ENCODE data around the gene C12orf43. TPM values are rescaled to one million over a fixed set of nuclear protein-coding genes. Genes with fewer than 3 reads are reported as not detected.

The C12orf43 gene
- total RNA-seq, 2 donors from 2014 or later = 21.4 to 26.8 TPM

- H3K4me1 ChIP-seq (ENCODE audit: control insufficient read depth, insufficient read depth, low read length) = no peaks in the 10 kb centered on the region
- 81 to 85% methylated on average over 6 to 13 of the region's 13 CpGs for WGBS, 2 experiments (ENCODE audit: insufficient coverage in 1 of 2, insufficient read length in 1 of 2)
- no peak for TF ChIP-seq CTCF (conservative IDR thresholded peaks at IDR 0.05)
- Mint-ChIP-seq H3K4me1 (peaks cover 31% of the 10 kb centered on the region), H3K36me3 (ENCODE audit: low read depth) (peaks cover 3% of the 10 kb centered on the region), H3K9me3 (no peaks in the 10 kb centered on the region), H3K27ac (peak overlapping the region; percentile 60), H3K4me3 (peak overlapping the region; percentile 47), H3K27me3 (ENCODE audit: insufficient read depth) (no peaks in the 10 kb centered on the region)
- no peak overlapping the region for H3K27ac ChIP-seq (ENCODE audit: low read depth, low read length)
- no peak overlapping the region for H3K4me3 ChIP-seq (ENCODE audit: low read length)
- DNase-seq = no peak
- no peaks in the 10 kb centered on the region for H3K27me3 ChIP-seq (ENCODE audit: control insufficient read depth, insufficient read depth, low read length, poor library complexity, severe bottlenecking)
- H3K9ac ChIP-seq (ENCODE audit: extremely low read depth, low read length, poor library complexity, severe bottlenecking) = no peak overlapping the region
- no peaks in the 10 kb centered on the region for H3K9me3 ChIP-seq (ENCODE audit: control insufficient read depth, low read length)
- no peaks in the 10 kb centered on the region for H3K36me3 ChIP-seq (ENCODE audit: control insufficient read depth, insufficient read depth, low read length)
Observed at GRCh38 chr12:120980800-120981368, 35.4 kb downstream of the C12orf43 start.

- Mint-ChIP-seq H3K27me3 (ENCODE audit: insufficient read depth) (no peaks in the 10 kb centered on the region), H3K4me3 (peak overlapping the region; percentile 47), H3K27ac (peak overlapping the region; percentile 60), H3K9me3 (no peaks in the 10 kb centered on the region), H3K36me3 (ENCODE audit: low read depth) (peaks cover 3% of the 10 kb centered on the region), H3K4me1 (peaks cover 31% of the 10 kb centered on the region)
- Histone ChIP-seq H3K9ac (ENCODE audit: extremely low read depth, low read length, poor library complexity, severe bottlenecking) (no peak overlapping the region), H3K27ac (ENCODE audit: low read depth, low read length) (no peak overlapping the region), H3K27me3 (ENCODE audit: control insufficient read depth, insufficient read depth, low read length, poor library complexity, severe bottlenecking) (no peaks in the 10 kb centered on the region), H3K36me3 (ENCODE audit: control insufficient read depth, insufficient read depth, low read length) (no peaks in the 10 kb centered on the region), H3K9me3 (ENCODE audit: control insufficient read depth, low read length) (no peaks in the 10 kb centered on the region), H3K4me3 (ENCODE audit: low read length) (no peak overlapping the region), H3K4me1 (ENCODE audit: control insufficient read depth, insufficient read depth, low read length) (no peaks in the 10 kb centered on the region)
- DNase-seq = peak; percentile 83
- TF ChIP-seq CTCF (conservative IDR thresholded peaks at IDR 0.05) = no peak
- WGBS, 2 experiments (ENCODE audit: insufficient coverage in 1 of 2, insufficient read length in 1 of 2) = 75 to 89% methylated on average over 4 to 11 of the region's 11 CpGs
Observed at GRCh38 chr12:120979862-120980696, 36.2 kb downstream of the C12orf43 start.

- Mint-ChIP-seq H3K27ac (no peak overlapping the region), H3K27me3 (ENCODE audit: insufficient read depth) (no peaks in the 10 kb centered on the region), H3K4me1 (peaks cover 27% of the 10 kb centered on the region), H3K4me3 (peak overlapping the region; percentile 47), H3K9me3 (no peaks in the 10 kb centered on the region), H3K36me3 (ENCODE audit: low read depth) (peaks cover 4% of the 10 kb centered on the region)
- no peak for DNase-seq
- Histone ChIP-seq H3K4me3 (ENCODE audit: low read length) (no peak overlapping the region), H3K27ac (ENCODE audit: low read depth, low read length) (no peak overlapping the region), H3K9ac (ENCODE audit: extremely low read depth, low read length, poor library complexity, severe bottlenecking) (no peak overlapping the region), H3K4me1 (ENCODE audit: control insufficient read depth, insufficient read depth, low read length) (no peaks in the 10 kb centered on the region), H3K36me3 (ENCODE audit: control insufficient read depth, insufficient read depth, low read length) (no peaks in the 10 kb centered on the region), H3K27me3 (ENCODE audit: control insufficient read depth, insufficient read depth, low read length, poor library complexity, severe bottlenecking) (no peaks in the 10 kb centered on the region), H3K9me3 (ENCODE audit: control insufficient read depth, low read length) (no peaks in the 10 kb centered on the region)
- 93 to 95% methylated on average over 7 to 10 of the region's 10 CpGs for whole genome bisulfite sequencing, 2 experiments (ENCODE audit: insufficient coverage in 1 of 2, insufficient read length in 1 of 2)
- no peak for TF ChIP-seq CTCF (conservative IDR thresholded peaks at IDR 0.05)
Observed at GRCh38 chr12:120979220-120979861, 36.9 kb downstream of the C12orf43 start.
